Hematopoietic multipotent progenitor cell treated with erythropoietin and hydrocortisone succinate and interleukin-3 and kit ligand, for 4 days (in vitro differentiated cells): ENCODE results near the gene SETD1A.
A peak's percentile ranks its signal among the peaks of the same experiment; 100 is the strongest.

Experiments used
- DNase-seq: peaks from one replicate; pipeline ENCODE4 v3.0.0-alpha.2; 2015

The SETD1A gene

GRCh38 chr16:30956601-30957455 is 726 bp upstream of the SETD1A start:
- DNase-seq: peak; percentile 95

GRCh38 chr16:30958175-30959079 is 873 bp downstream of the SETD1A start:
- DNase-seq: peak; percentile 79

- no peak for DNase-seq
Observed at GRCh38 chr16:30961384-30961783, 3.8 kb downstream of the SETD1A start.

GRCh38 chr16:30963925-30964511 is 6.5 kb downstream of the SETD1A start:
- DNase-seq: no peak

- no peak for DNase-seq
Observed at GRCh38 chr16:30964574-30965226, 7.1 kb downstream of the SETD1A start.

DNA sequence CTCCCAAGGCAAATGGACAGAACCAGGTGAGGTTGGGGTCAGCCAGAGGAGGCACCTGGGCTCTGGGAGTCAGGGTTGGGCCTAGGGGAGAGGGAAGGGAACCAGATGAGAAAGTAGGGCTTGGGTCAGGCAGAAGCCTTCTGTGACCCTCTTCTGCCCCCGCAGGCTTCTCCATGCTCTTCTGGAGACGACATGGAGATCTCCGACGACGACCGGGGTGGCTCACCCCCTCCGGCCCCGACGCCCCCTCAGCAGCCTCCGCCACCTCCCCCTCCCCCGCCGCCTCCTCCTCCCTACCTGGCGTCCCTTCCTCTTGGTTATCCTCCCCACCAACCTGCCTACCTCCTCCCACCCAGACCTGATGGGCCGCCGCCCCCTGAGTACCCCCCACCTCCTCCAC is 7.9 kb downstream of the SETD1A start:
- no peak for DNase-seq

DNA sequence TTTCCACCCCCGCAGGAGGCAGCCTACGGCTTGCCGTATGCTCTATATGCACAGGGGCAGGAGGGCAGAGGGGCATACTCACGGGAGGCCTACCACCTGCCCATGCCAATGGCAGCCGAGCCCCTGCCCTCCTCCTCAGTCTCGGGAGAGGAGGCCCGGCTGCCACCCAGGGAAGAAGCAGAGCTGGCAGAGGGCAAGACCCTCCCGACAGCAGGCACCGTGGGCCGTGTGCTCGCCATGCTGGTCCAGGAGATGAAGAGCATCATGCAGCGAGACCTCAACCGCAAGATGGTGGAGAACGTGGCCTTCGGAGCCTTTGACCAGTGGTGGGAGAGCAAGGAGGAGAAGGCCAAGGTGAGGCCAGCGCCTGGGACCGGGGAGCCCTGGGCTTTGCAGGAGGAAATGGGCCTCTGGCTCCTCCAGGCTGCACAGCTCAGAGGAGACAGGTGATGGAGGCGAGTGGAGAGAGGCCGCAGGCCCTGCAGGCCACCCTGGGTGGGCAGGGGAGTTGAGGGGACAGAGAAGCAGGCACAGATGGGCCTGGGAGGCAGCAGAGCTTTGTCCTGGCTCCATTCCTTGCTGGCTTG is 8.6 kb downstream of the SETD1A start:
- DNase-seq: no peak

DNA sequence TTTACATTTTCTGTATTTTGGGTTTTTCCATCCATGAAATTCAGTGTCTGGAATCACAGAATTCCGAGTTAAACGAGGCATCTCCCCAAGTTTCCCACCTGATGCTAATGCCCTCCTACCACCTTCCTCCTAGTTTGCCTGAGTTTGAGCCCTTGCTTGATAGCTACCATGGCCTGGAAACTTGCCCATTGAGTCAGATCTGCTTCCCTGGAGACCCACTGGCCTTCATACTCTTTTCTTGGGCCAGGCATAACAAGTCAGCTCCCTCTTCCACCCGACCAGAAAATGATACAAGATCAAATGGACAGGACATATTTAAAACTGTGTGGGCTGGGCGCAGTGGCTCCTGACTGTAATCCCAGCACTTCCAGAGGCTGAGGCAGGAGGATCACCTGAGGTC is 10.2 kb downstream of the SETD1A start:
- no peak for DNase-seq

GRCh38 chr16:30969246-30969842 is 11.8 kb downstream of the SETD1A start:
- no peak for DNase-seq

DNA sequence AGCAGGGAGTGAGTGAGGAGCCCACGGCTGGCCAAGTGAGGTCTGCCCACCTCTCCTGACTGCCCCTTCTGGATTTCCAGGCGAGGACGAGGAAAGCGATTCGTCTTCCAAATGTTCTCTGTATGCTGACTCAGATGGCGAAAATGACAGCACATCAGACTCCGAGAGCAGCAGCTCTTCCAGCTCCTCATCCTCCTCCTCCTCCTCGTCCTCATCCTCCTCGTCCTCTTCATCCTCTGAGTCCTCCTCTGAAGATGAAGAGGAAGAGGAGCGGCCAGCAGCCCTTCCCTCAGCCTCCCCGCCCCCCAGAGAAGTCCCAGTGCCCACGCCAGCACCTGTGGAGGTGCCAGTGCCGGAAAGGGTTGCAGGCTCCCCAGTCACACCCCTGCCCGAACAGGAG is 13.7 kb downstream of the SETD1A start:
- DNase-seq: no peak

DNA sequence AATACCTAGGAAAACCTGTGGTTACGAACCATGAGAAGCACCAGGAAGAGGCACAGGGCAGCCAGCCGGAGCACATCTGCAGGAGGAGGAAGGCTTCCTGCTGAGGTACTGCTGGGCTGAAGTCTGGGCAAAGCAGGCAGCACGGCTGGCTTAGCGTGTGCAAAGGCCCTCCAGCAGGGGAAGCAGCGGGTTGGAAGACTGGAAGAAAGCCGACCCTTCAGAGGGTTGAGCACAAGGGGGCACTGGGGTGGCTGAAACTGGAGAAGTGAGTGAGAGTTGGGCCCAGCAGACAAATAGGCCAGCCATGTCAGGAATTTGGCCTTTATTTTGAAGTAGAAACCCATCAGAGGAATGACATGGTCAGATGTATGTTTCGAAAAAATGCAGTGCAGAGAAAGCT is 15.3 kb downstream of the SETD1A start:
- peak; percentile 72 for DNase-seq

DNA sequence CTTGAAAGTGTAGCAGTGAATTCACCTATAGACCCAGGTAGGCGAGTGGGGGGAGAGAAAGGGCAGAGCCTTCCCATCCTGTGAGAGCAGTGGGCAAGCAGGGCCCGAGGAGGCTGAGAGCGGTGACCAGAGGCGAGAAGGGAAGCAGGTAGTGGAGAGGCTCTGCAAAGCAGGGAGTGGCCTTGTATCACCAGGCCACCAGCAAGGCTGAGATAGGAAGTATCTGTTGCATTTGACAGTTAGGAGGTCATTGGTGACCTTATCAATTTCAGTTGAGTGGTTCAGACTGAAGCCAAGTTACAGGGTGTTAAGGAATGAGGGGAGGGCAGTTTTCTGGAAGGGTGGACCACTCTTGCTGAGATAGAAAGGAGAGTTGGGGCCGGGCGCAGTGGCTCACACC is 16.8 kb downstream of the SETD1A start:
- DNase-seq: peak; percentile 70

DNA sequence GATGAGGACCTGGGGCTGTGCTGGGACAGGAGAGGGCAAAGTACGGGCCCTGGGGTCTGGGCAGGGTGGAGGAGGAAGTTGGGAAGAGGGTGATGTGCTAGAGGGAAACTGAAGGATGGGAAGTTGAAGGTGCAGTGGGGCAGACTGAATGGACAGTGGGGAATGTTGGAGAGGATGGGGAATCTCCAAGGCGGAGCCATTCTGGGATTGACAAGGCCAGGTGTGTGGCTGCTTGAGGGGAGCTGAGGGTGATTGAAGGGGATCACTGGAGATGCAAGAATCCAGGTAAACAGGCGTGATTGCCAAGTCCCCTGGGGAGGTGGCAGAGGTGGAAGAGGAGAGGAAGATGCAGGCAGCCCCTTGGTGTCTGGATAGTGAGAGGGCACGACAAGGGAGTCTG is 18.9 kb downstream of the SETD1A start:
- DNase-seq: no peak

DNA sequence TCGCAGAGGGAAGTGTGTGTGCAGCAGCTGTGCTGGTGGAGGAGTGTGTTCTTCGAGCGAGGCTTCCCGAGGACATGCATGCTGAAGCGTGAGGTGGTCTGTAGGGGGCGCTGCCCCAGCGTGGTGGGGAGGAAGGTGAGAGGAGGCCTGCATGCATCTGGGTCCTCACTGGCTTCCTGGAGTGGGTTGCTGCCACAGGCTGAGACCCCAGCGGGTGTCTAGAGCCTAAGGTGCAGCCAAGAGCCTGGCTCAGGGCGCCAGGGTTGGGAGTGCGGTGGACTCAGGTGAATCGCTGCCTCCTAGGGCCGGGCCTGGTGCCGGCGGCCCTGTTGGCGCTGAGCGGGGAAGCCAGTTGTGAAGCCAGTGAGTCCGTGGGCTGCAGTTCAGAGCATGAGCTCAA is 19.9 kb downstream of the SETD1A start:
- DNase-seq: peak; percentile 56

GRCh38 chr16:30979170-30980022 is 21.8 kb downstream of the SETD1A start:
- DNase-seq: no peak

GRCh38 chr16:30980023-30980371 is 22.4 kb downstream of the SETD1A start:
- DNase-seq: no peak

GRCh38 chr16:30980434-30980833 is 22.9 kb downstream of the SETD1A start:
- no peak for DNase-seq

DNA sequence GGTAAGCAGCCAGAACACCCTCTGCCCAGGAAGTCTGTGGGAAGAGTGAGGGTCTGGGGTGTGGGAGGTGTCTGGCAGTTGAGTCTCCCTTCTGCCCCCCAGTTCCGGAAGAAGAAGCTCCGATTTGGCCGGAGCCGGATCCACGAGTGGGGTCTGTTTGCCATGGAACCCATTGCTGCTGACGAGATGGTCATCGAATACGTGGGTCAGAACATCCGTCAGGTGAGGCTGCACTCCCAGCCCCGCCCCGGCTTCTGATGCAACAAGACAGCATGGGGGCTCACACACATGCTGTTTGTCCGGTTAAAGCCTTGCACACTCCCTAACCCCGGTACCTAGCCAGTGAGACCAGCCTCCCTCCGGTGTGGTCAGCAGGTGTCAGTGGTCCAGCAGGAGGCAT is 23.4 kb downstream of the SETD1A start:
- no peak for DNase-seq

- no peak for DNase-seq
Observed at GRCh38 chr16:30982548-30983288, 25.2 kb downstream of the SETD1A start.

- no peak for DNase-seq
Observed at GRCh38 chr16:30983289-30983889, 25.8 kb downstream of the SETD1A start.
